IPS-NIHi7 (cell line): ENCODE data around the gene DRC3.
A peak's percentile ranks its signal among the peaks of the same experiment; 100 is the strongest.
"Not testable (repeated sequence)": the region's sequence is repeated elsewhere in the genome, so short reads cannot be mapped to it uniquely, and the experiment has no call there.

Experiments used
- DNase-seq: peaks from one replicate; pipeline ENCODE4 v3.0.0; 2012; ENCODE audit warnings: mixed read lengths; ENCODE audit errors: extremely low spot score

Gene DRC3

GRCh38 chr17:17940441-17940911, 32.2 kb upstream of the DRC3 start:
- no peak for DNase-seq

- no peak for DNase-seq
These were observed 31.6 kb upstream of the DRC3 start for GRCh38 chr17:17941015-17941414.

- DNase-seq = no peak
These were observed 29.8 kb upstream of the DRC3 start for GRCh38 chr17:17942846-17943245.

- no peak for DNase-seq
These were observed 29.2 kb upstream of the DRC3 start for GRCh38 chr17:17943281-17943984.

GRCh38 chr17:17944242-17944641, 28.4 kb upstream of the DRC3 start:
- DNase-seq = no peak

- DNase-seq = no peak
These were observed 27.9 kb upstream of the DRC3 start for GRCh38 chr17:17944743-17945142.

- no peak for DNase-seq
These were observed 26.6 kb upstream of the DRC3 start for GRCh38 chr17:17946093-17946492.

GRCh38 chr17:17947309-17947708, 25.4 kb upstream of the DRC3 start:
- DNase-seq = no peak

- DNase-seq = no peak
These were observed 24.7 kb upstream of the DRC3 start for GRCh38 chr17:17947966-17948365.

- DNase-seq = no peak
These were observed 22.3 kb upstream of the DRC3 start for GRCh38 chr17:17950347-17950746.

GRCh38 chr17:17950806-17951205, 21.9 kb upstream of the DRC3 start:
- DNase-seq = peak; percentile 58

GRCh38 chr17:17951524-17951923, 21.1 kb upstream of the DRC3 start:
- DNase-seq = no peak

GRCh38 chr17:17952691-17953090, 20.0 kb upstream of the DRC3 start:
- DNase-seq = no peak

GRCh38 chr17:17954079-17954478, 18.6 kb upstream of the DRC3 start:
- DNase-seq = no peak

- not testable (repeated sequence) for DNase-seq
These were observed 16.8 kb upstream of the DRC3 start for GRCh38 chr17:17955790-17956341.

- DNase-seq = no peak
These were observed 15.1 kb upstream of the DRC3 start for GRCh38 chr17:17957584-17957916.

GRCh38 chr17:17958982-17959381, 13.7 kb upstream of the DRC3 start:
- no peak for DNase-seq

GRCh38 chr17:17959520-17960361, 12.9 kb upstream of the DRC3 start:
- no peak for DNase-seq

GRCh38 chr17:17960500-17961030, 12.1 kb upstream of the DRC3 start:
- no peak for DNase-seq

- DNase-seq = no peak
These were observed 9.6 kb upstream of the DRC3 start for GRCh38 chr17:17963066-17963465.

GRCh38 chr17:17963694-17964436, 8.8 kb upstream of the DRC3 start:
- DNase-seq = no peak

- no peak for DNase-seq
These were observed 8.0 kb upstream of the DRC3 start for GRCh38 chr17:17964710-17965109.
